CD4-positive, alpha-beta T cell treated with Interleukin-4 for 4 hours (primary cell): Measurements from ENCODE around the gene MVD.

Experiments
- DNase-seq: peaks from one replicate; pipeline ENCODE4 v3.0.0-alpha.2; 2020

MVD gene

GRCh38 chr16:88654363-88655052 lies 8.4 kb downstream of the MVD start:
- DNase-seq = no peak

- peak; percentile 29 for DNase-seq
Measured at GRCh38 chr16:88653596-88654362, 9.1 kb downstream of the MVD start.

- DNase-seq = no peak
Measured at GRCh38 chr16:88653101-88653500, 9.8 kb downstream of the MVD start.

- DNase-seq = no peak
Measured at GRCh38 chr16:88652762-88653063, 10.2 kb downstream of the MVD start.

GRCh38 chr16:88651989-88652761 lies 10.7 kb downstream of the MVD start:
- DNase-seq = no peak

- peak; percentile 73 for DNase-seq
Measured at GRCh38 chr16:88651276-88651988, 11.5 kb downstream of the MVD start.

GRCh38 chr16:88650749-88651275 lies 12.1 kb downstream of the MVD start, which contains the start of gene CYBA:
Gene CYBA (minus strand): TSS chr16:88651053. CDS start chr16:88651013, 40 bp downstream.
- peak; percentile 83 for DNase-seq

GRCh38 chr16:88649924-88650748 lies 12.8 kb downstream of the MVD start:
- no peak for DNase-seq

GRCh38 chr16:88649195-88649923 lies 13.5 kb downstream of the MVD start:
- no peak for DNase-seq

- DNase-seq = no peak
Measured at GRCh38 chr16:88647178-88648070, 15.5 kb downstream of the MVD start.

GRCh38 chr16:88646345-88647034 lies 16.4 kb downstream of the MVD start:
- DNase-seq = no peak

- DNase-seq = no peak
Measured at GRCh38 chr16:88645941-88646340, 16.9 kb downstream of the MVD start.

- no peak for DNase-seq
Measured at GRCh38 chr16:88645455-88645854, 17.4 kb downstream of the MVD start.

- no peak for DNase-seq
Measured at GRCh38 chr16:88643644-88643932, 19.3 kb downstream of the MVD start.

- DNase-seq = no peak
Measured at GRCh38 chr16:88642881-88643643, 19.8 kb downstream of the MVD start.

- DNase-seq = no peak
Measured at GRCh38 chr16:88640498-88641247, 22.2 kb downstream of the MVD start.

GRCh38 chr16:88640039-88640495 lies 22.8 kb downstream of the MVD start:
- DNase-seq = no peak
